SK-N-SH treated with all-trans-retinoic acid at 6 μM for 48 hours (cell line): ENCODE results near the gene TMEM141.

ENCODE experiments used
- CSDC2 ChIP-seq: fragments of 250-450 bp; sonication (Bioruptor Pico); IDR thresholded peaks from 2 replicates; pipeline ENCODE4 v1.5.0; 2020; ENCODE audit warnings: mild to moderate bottlenecking, moderate library complexity
- ESRRG ChIP-seq: fragments of 250-450 bp; sonication (Bioruptor Pico); IDR thresholded peaks from 2 replicates; pipeline ENCODE4 v1.6.1; 2021; ENCODE audit warnings: mild to moderate bottlenecking
- RARB ChIP-seq: fragments of 250-450 bp; sonication (Bioruptor Pico); IDR thresholded peaks from 2 replicates; pipeline ENCODE4 v1.8.0; 2021; ENCODE audit warnings: mild to moderate bottlenecking, moderate library complexity
- TOX ChIP-seq: fragments of 250-450 bp; sonication (Bioruptor Pico); IDR thresholded peaks from 2 replicates; pipeline ENCODE4 v1.8.0; 2021; ENCODE audit warnings: mild to moderate bottlenecking, moderate library complexity, borderline replicate concordance
- ZFP30 ChIP-seq: fragments of 450-650 bp; formaldehyde crosslinking; IDR thresholded peaks from 2 replicates; pipeline ENCODE4 v1.5.0; 2022; ENCODE audit warnings: mild to moderate bottlenecking, moderate library complexity
- TF ChIP-seq, protein P1 (sequence below): fragments of 250-450 bp; sonication (Bioruptor Pico); IDR thresholded peaks from 2 replicates; pipeline ENCODE4 v1.5.0; 2020; ENCODE audit warnings: mild to moderate bottlenecking, moderate library complexity

DNA sequence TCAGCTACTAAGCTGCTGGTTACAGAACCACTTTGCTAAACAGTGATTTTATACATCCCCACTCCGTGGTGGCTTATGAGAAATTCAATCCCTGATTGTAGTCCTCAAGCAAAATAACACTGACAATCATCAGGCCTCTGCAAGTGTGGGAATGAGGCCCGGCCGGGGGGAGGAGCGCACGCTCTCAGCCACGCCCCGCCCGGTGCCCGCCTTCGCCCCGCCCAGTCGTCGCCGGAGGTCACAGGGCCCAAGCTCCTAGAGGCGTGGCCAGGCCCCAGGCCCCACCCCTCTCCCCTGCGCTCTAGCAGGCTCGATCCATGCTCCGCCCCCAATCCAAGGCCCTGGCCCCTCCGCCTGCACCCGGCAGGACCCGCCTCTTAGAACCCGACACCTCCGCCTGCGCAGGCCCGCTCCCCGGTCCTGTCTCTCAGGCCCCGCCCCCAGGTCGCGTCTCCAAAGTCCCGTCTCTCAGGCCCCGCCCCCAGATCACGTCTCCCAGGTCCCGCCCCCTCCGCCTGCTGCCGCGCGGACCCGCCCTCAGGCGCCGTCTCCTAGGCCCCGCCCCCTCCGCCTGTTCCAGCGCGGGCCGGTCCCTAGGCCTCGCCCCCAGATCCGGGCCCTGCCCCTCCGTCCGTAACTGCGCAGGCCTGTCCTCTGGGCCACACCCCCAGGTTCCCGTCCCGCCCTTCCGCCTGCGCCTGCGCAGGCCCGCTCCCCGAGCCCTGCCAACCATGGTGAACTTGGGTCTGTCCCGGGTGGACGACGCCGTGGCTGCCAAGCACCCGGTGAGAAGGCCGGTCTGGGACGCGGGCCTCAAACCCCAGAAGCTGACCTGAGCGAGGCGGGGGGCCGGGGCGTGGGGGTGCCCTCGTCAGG is at the start of gene TMEM141:
- no peak for TF ChIP-seq RARB (CRISPR knock-in tag)
- no peak for TF ChIP-seq ZFP30 (CRISPR knock-in tag)
- TF ChIP-seq ESRRG (CRISPR knock-in tag): no peak
- no peak for TF ChIP-seq TOX
- TF ChIP-seq, protein P1, sequence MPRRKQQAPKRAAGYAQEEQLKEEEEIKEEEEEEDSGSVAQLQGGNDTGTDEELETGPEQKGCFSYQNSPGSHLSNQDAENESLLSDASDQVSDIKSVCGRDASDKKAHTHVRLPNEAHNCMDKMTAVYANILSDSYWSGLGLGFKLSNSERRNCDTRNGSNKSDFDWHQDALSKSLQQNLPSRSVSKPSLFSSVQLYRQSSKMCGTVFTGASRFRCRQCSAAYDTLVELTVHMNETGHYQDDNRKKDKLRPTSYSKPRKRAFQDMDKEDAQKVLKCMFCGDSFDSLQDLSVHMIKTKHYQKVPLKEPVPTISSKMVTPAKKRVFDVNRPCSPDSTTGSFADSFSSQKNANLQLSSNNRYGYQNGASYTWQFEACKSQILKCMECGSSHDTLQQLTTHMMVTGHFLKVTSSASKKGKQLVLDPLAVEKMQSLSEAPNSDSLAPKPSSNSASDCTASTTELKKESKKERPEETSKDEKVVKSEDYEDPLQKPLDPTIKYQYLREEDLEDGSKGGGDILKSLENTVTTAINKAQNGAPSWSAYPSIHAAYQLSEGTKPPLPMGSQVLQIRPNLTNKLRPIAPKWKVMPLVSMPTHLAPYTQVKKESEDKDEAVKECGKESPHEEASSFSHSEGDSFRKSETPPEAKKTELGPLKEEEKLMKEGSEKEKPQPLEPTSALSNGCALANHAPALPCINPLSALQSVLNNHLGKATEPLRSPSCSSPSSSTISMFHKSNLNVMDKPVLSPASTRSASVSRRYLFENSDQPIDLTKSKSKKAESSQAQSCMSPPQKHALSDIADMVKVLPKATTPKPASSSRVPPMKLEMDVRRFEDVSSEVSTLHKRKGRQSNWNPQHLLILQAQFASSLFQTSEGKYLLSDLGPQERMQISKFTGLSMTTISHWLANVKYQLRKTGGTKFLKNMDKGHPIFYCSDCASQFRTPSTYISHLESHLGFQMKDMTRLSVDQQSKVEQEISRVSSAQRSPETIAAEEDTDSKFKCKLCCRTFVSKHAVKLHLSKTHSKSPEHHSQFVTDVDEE (CRISPR knock-in tag): no peak
- no peak for TF ChIP-seq CSDC2 (CRISPR knock-in tag)
